Sigmoid colon (tissue), 7 donors: ENCODE data around the gene PRKG1. TPM values are rescaled to one million over a fixed set of nuclear protein-coding genes. Genes with fewer than 3 reads are reported as not detected.
"Not testable (repeated sequence)": the region's sequence is repeated elsewhere in the genome, so short reads cannot be mapped to it uniquely, and the experiment has no call there.

Experiments used
- DNase-seq: peaks from one replicate; pipeline ENCODE4 v3.0.0-alpha.2; 2019
- H3K27ac ChIP-seq, 4 donors: fragments of 200-600 bp; sonication (generic); one replicate each; pipeline ENCODE4 v1.5.1; 2016 to 2019; ENCODE audit warnings: mild to moderate bottlenecking in 1 of 4
- H3K27me3 ChIP-seq, 3 donors: fragments of 200-600 bp; sonication (generic); one replicate each; pipeline ENCODE4 v1.5.1; 2019; ENCODE audit warnings: mild to moderate bottlenecking in 1 of 3
- H3K36me3 ChIP-seq, 4 donors: fragments of 200-600 bp; sonication (generic); one replicate each; pipeline ENCODE4 v1.5.1; 2016 to 2019
- H3K4me1 ChIP-seq, 4 donors: fragments of 200-600 bp; sonication (generic); one replicate each; pipeline ENCODE4 v1.5.1; 2017 to 2019
- H3K4me3 ChIP-seq, 4 donors: fragments of 200-600 bp; sonication (generic); one replicate each; pipeline ENCODE4 v1.5.1; 2017 to 2019; ENCODE audit warnings: mild to moderate bottlenecking in 2 of 4, moderate library complexity in 1 of 4
- H3K9me3 ChIP-seq, 4 donors: fragments of 200-600 bp in 3 of 4; sonication (generic) in 3 of 4; one replicate each; pipeline versions ENCODE4 v1.5.1 to v1.6.1; 2013 to 2019
- CTCF ChIP-seq, 4 experiments: fragments of 450-650 bp in 3 of 4; fragments of 200-600 bp in 1 of 4; IDR thresholded peaks; one replicate each; pipeline ENCODE4 v1.5.1; 2016 to 2019; ENCODE audit warnings: antibody characterized with exemption in 4 of 4, mild to moderate bottlenecking in 3 of 4, moderate library complexity in 2 of 4
- EP300 ChIP-seq, 4 donors: sonication (generic); formaldehyde crosslinking; IDR thresholded peaks; one replicate each; pipeline ENCODE4 v1.6.1; 2017; ENCODE audit warnings: antibody characterized with exemption in 4 of 4
- POLR2A ChIP-seq, 2 donors: fragments of 450-650 bp; IDR thresholded peaks; one replicate each; pipeline ENCODE4 v1.6.1; 2016; ENCODE audit warnings: antibody characterized with exemption in 2 of 2, mild to moderate bottlenecking in 2 of 2, moderate library complexity in 2 of 2
- POLR2AphosphoS5 ChIP-seq, 4 donors: sonication (generic); formaldehyde crosslinking; IDR thresholded peaks; one replicate each; pipeline ENCODE4 v1.6.1; 2017; ENCODE audit warnings: antibody characterized with exemption in 4 of 4
- WGBS, 2 donors: extraction: QIAGEN DNeasy Blood & Tissue Kit; methylation state at CpG; one replicate each; pipeline ENCODE4 v1.1.7; 2013; 5-methylcytosine and 5-hydroxymethylcytosine counted together
- intact Hi-C: fragments of 100-400 bp; cut with DNase I; formaldehyde crosslinking; loops from one replicate; pipeline ENCODE4 v1.15.1; 2023
- polyA plus RNA-seq, 3 donors: library from polyadenylated mRNA; stranded (reverse); fragments of 200-250 nt; gene quantifications; one replicate each; pipeline ENCODE4 v1.2.3, GENCODE V29; 2013
- total RNA-seq, 4 donors: library from RNA; depleted of rRNA; stranded (reverse); fragments of >200 nt; gene quantifications; one replicate each; pipeline ENCODE4 v1.1.0, GENCODE V29; 2016
- donor health status: healthy with polysubstance abuse.
- donor health status: Bipolar disorder and iron deficiency.
- donor health status: healthy.

Gene PRKG1
- total and polyA plus RNA-seq, 7 donors, result 3.7 to 92.9 (median 60.2) TPM

- no peaks in the 10 kb centered on the region for H3K9me3 ChIP-seq
- H3K4me1 ChIP-seq, result peaks cover 0 to 20% (median 8%) of the 10 kb centered on the region in 4 donors
- H3K4me3 ChIP-seq, result no peak overlapping the region
- 87 to 91% methylated on average over 2 of the region's 2 CpGs for WGBS, 2 donors
- no peaks in the 10 kb centered on the region for H3K27me3 ChIP-seq
- DNase-seq, result no peak
- intact Hi-C loops, result no loop called here
- H3K27ac ChIP-seq, result no peak overlapping the region
- no peaks in the 10 kb centered on the region for H3K36me3 ChIP-seq
- TF ChIP-seq POLR2A (IDR thresholded peaks at IDR 0.05), result no peak
- TF ChIP-seq EP300 (IDR thresholded peaks at IDR 0.05), result no peak
- no peak for TF ChIP-seq CTCF (IDR thresholded peaks at IDR 0.05)
- no peak for TF ChIP-seq POLR2AphosphoS5 (IDR thresholded peaks at IDR 0.05)
Observed at GRCh38 chr10:51270936-51271530, 196.7 kb downstream of the PRKG1 start.

- H3K4me3 ChIP-seq, H3K27me3 ChIP-seq, intact Hi-C loops, DNase-seq, H3K36me3 ChIP-seq, H3K27ac ChIP-seq, H3K9me3 ChIP-seq: not testable (repeated sequence)
- peaks cover 0 to 20% (median 8%) of the 10 kb centered on the region in 4 donors for H3K4me1 ChIP-seq
- WGBS, 2 donors, result 75 to 88% methylated on average over 2 of the region's 2 CpGs
Observed at GRCh38 chr10:51272099-51272498, 197.8 kb downstream of the PRKG1 start.

- H3K4me3 ChIP-seq, result no peak overlapping the region
- no peak for DNase-seq
- 70 to 81% methylated on average over 1 of the region's 1 CpG for WGBS, 2 donors
Observed at GRCh38 chr10:51272555-51272954, 198.3 kb downstream of the PRKG1 start.

DNA sequence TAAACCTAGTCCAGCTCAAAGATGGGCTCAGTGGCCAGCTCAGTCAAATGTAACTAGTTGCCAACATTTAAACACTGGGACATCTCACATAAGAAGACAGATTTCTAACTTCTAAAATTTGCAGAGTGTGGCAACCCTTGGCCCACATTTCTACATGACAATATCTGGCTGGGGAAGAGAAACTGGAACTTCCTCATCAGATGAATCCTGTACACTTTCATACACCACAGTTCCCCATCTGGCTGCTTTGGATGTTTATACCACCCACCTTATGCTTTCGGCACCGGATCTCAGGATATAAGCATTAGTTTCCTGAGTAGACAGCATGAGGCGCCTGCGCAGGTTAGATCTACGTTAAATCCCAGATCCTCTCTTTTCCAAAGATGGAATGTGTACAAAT, 199.3 kb downstream of the PRKG1 start:
- intact Hi-C loops, result no loop called here
- TF ChIP-seq CTCF (IDR thresholded peaks at IDR 0.05) (no peak), POLR2AphosphoS5 (IDR thresholded peaks at IDR 0.05) (no peak), POLR2A (IDR thresholded peaks at IDR 0.05) (no peak), EP300 (IDR thresholded peaks at IDR 0.05) (no peak)
- no peak overlapping the region for H3K27ac ChIP-seq
- peaks cover 0 to 20% (median 8%) of the 10 kb centered on the region in 4 donors for H3K4me1 ChIP-seq
- no peaks in the 10 kb centered on the region for H3K9me3 ChIP-seq
- no peak overlapping the region for H3K4me3 ChIP-seq
- H3K27me3 ChIP-seq, result no peaks in the 10 kb centered on the region
- DNase-seq, result no peak
- H3K36me3 ChIP-seq, result no peaks in the 10 kb centered on the region
- WGBS, 2 donors, result 41 to 89% methylated on average over 5 of the region's 5 CpGs

More at GRCh38 chr10:51272555-51272954, 198.3 kb downstream of the PRKG1 start:
- H3K4me1 ChIP-seq, result peaks cover 0 to 20% (median 8%) of the 10 kb centered on the region in 4 donors
- TF ChIP-seq POLR2A (IDR thresholded peaks at IDR 0.05), result no peak
- no peak for TF ChIP-seq POLR2AphosphoS5 (IDR thresholded peaks at IDR 0.05)
- H3K27ac ChIP-seq, result no peak overlapping the region
- intact Hi-C loops, result no loop called here
- no peaks in the 10 kb centered on the region for H3K27me3 ChIP-seq
- no peaks in the 10 kb centered on the region for H3K36me3 ChIP-seq
- H3K9me3 ChIP-seq, result no peaks in the 10 kb centered on the region

DNA sequence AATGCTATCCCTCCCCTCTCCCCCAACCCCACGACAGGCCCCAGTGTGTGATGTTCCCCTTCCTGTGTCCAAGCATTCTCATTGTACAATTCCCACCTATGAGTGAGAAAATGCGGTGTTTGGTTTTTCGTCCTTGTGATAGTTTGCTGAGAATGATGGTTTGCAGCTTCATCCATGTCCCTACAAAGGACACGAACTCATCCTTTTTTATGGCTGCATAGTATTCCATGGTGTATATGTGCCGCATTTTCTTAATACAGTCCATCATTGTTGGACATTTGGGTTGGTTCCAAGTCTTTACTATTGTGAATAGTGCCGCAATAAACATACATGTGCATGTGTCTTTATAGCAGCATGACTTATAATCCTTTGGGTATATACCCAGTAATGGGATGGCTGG, 201.8 kb downstream of the PRKG1 start:
- peaks cover 0 to 20% (median 8%) of the 10 kb centered on the region in 4 donors for H3K4me1 ChIP-seq
- DNase-seq, H3K36me3 ChIP-seq, H3K27me3 ChIP-seq, H3K27ac ChIP-seq, H3K9me3 ChIP-seq, H3K4me3 ChIP-seq, intact Hi-C loops: not testable (repeated sequence)
- 80 to 95% methylated on average over 6 of the region's 6 CpGs for WGBS, 2 donors

DNA sequence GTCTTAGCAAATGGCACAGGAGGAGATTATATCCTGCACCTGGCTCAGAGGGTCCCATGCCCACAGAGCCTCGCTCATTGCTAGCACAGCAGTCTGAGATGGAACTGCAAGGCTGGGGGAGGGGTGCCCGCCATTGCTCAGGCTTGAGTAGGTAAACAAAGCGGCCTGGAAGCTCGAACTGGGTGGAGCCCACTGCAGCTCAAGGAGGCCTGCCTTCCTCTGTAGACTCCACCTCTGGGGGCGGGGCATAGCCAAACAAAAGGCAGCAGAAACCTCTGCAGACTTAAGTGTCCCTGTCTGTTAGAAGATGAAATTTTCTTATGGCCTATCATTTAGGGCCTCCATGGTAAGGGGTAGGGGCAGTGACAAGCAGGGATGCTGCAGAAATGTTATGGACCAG, 207.1 kb downstream of the PRKG1 start:
- 85 to 89% methylated on average over 5 of the region's 5 CpGs for WGBS, 2 donors
- H3K27ac ChIP-seq, H3K4me1 ChIP-seq, DNase-seq, H3K4me3 ChIP-seq, H3K36me3 ChIP-seq, H3K9me3 ChIP-seq, H3K27me3 ChIP-seq, intact Hi-C loops: not testable (repeated sequence)

DNA sequence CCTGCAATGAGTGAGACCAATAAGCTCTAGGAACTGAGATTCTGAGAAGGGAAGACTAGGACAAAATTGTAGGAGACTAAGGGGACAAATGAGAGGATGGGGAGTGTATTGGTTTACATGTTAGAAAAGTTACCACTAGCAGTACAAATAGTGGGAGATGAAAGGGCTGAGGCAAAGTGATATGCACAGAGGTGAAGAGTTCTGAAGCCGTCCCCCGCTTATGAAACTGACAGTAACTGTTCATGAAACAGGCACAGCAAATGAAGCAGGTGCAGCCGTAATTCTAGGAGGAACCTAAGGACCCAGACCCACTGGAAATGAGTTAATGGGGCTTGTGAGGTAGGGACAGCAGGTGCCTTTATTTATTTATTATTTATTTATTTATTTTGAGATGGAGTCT, 211.3 kb downstream of the PRKG1 start:
- WGBS, 2 donors, result 95 to 97% methylated on average over 3 of the region's 3 CpGs

More for the DNA sequence above, 211.3 kb downstream of the PRKG1 start:
- no peak overlapping the region for H3K27ac ChIP-seq
- no peaks in the 10 kb centered on the region for H3K4me1 ChIP-seq
- H3K4me3 ChIP-seq, result no peak overlapping the region
- DNase-seq, result no peak
- no peak for TF ChIP-seq EP300 (IDR thresholded peaks at IDR 0.05)
- no peak for TF ChIP-seq POLR2AphosphoS5 (IDR thresholded peaks at IDR 0.05)
- no peak for TF ChIP-seq POLR2A (IDR thresholded peaks at IDR 0.05)
- TF ChIP-seq CTCF (IDR thresholded peaks at IDR 0.05), result no peak
- H3K9me3 ChIP-seq, result no peaks in the 10 kb centered on the region
- intact Hi-C loops, result no loop called here
- no peaks in the 10 kb centered on the region for H3K36me3 ChIP-seq
- no peaks in the 10 kb centered on the region for H3K27me3 ChIP-seq
